ENCODE results near the gene NEDD4L. TPM values are rescaled to one million over a fixed set of nuclear protein-coding genes. Genes with fewer than 3 reads are reported as not detected.

Gene NEDD4L
- total RNA-seq, 1 donor = 31.5 TPM

GRCh38 chr18:58251416-58251815 is 207.4 kb downstream of the NEDD4L start:
- no peak for TF ChIP-seq CTCF (IDR thresholded peaks at IDR 0.05; ENCODE audit: insufficient read depth, low read depth, low read length)
- H3K4me3 ChIP-seq (ENCODE audit: low read depth, low read length) = no peak overlapping the region
- DNase-seq (ENCODE audit: low read depth) = no peak

GRCh38 chr18:58252166-58252565 is 208.1 kb downstream of the NEDD4L start:
- no peak for TF ChIP-seq CTCF (IDR thresholded peaks at IDR 0.05; ENCODE audit: insufficient read depth, low read depth, low read length)
- no peak overlapping the region for H3K4me3 ChIP-seq (ENCODE audit: low read depth, low read length)
- DNase-seq (ENCODE audit: low read depth) = peak; percentile 56

- DNase-seq (ENCODE audit: low read depth) = no peak
- TF ChIP-seq CTCF (IDR thresholded peaks at IDR 0.05; ENCODE audit: insufficient read depth, low read depth, low read length) = no peak
- no peak overlapping the region for H3K4me3 ChIP-seq (ENCODE audit: low read depth, low read length)
These were observed 209.3 kb downstream of the NEDD4L start for GRCh38 chr18:58253318-58253717.

GRCh38 chr18:58253871-58254270 is 209.8 kb downstream of the NEDD4L start:
- DNase-seq (ENCODE audit: low read depth) = peak; percentile 47
- no peak for TF ChIP-seq CTCF (IDR thresholded peaks at IDR 0.05; ENCODE audit: insufficient read depth, low read depth, low read length)
- H3K4me3 ChIP-seq (ENCODE audit: low read depth, low read length) = no peak overlapping the region

- peak; percentile 86 for DNase-seq (ENCODE audit: low read depth)
- H3K4me3 ChIP-seq (ENCODE audit: low read depth, low read length) = peak overlapping the region; percentile 35
- no peak for TF ChIP-seq CTCF (IDR thresholded peaks at IDR 0.05; ENCODE audit: insufficient read depth, low read depth, low read length)
These were observed 211.0 kb downstream of the NEDD4L start for GRCh38 chr18:58254873-58255511.

- no peak overlapping the region for H3K4me3 ChIP-seq (ENCODE audit: low read depth, low read length)
- no peak for DNase-seq (ENCODE audit: low read depth)
- no peak for TF ChIP-seq CTCF (IDR thresholded peaks at IDR 0.05; ENCODE audit: insufficient read depth, low read depth, low read length)
These were observed 211.8 kb downstream of the NEDD4L start for GRCh38 chr18:58255701-58256311.

All from fibroblast of villous mesenchyme (primary cell).